Left forelimb (tissue), 1 donor: ENCODE data around the gene VARS1.

Source experiments
- DNase-seq: peaks from one replicate; pipeline ENCODE4 v3.0.0-alpha.2; 2018; ENCODE audit warnings: low spot score

VARS1 gene

GRCh38 chr6:31771992-31772358, 23.6 kb downstream of the VARS1 start:
- no peak for DNase-seq

GRCh38 chr6:31770860-31771259, 24.7 kb downstream of the VARS1 start:
- DNase-seq, result no peak

- no peak for DNase-seq
Observed at GRCh38 chr6:31769684-31770371, 25.7 kb downstream of the VARS1 start.

GRCh38 chr6:31768363-31769257, 26.9 kb downstream of the VARS1 start:
- DNase-seq, result no peak

GRCh38 chr6:31767096-31767645, 28.4 kb downstream of the VARS1 start:
- DNase-seq, result no peak

GRCh38 chr6:31765910-31766794, 29.4 kb downstream of the VARS1 start:
- DNase-seq, result no peak

- no peak for DNase-seq
Observed at GRCh38 chr6:31765559-31765909, 30.0 kb downstream of the VARS1 start.

GRCh38 chr6:31764198-31764597, 31.4 kb downstream of the VARS1 start:
- no peak for DNase-seq

- DNase-seq, result no peak
Observed at GRCh38 chr6:31763619-31763940, 32.0 kb downstream of the VARS1 start.

- DNase-seq, result no peak
Observed at GRCh38 chr6:31762878-31763618, 32.5 kb downstream of the VARS1 start.

- no peak for DNase-seq
Observed at GRCh38 chr6:31762356-31762755, 33.2 kb downstream of the VARS1 start, which contains the start of gene SAPCD1. Gene SAPCD1 (plus strand): TSS chr6:31762656. CDS start chr6:31763055, 399 bp downstream.

GRCh38 chr6:31761343-31761742, 34.2 kb downstream of the VARS1 start:
- DNase-seq, result no peak

GRCh38 chr6:31760790-31761189, 34.8 kb downstream of the VARS1 start:
- no peak for DNase-seq

GRCh38 chr6:31758281-31758680, 37.3 kb downstream of the VARS1 start:
- DNase-seq, result no peak

- DNase-seq, result no peak
Observed at GRCh38 chr6:31752739-31753319, 42.7 kb downstream of the VARS1 start.

- no peak for DNase-seq
Observed at GRCh38 chr6:31750411-31751022, 45.0 kb downstream of the VARS1 start.

- no peak for DNase-seq
Observed at GRCh38 chr6:31749301-31750036, 46.1 kb downstream of the VARS1 start.
